K562 (cell line): Measurements from ENCODE around the gene CCDC9B. TPM values are rescaled to one million over a fixed set of nuclear protein-coding genes. Genes with fewer than 3 reads are reported as not detected.

Experiments used
- ATF2 ChIP-seq: sonication (generic); formaldehyde crosslinking; IDR thresholded peaks from 2 replicates; pipeline ENCODE4 v1.8.1; 2022; ENCODE audit warnings: missing genetic modification reagents
- CBX3 ChIP-seq, 2 experiments: IDR thresholded peaks; 1 replicate in 1 of 2; 2 replicates in 1 of 2; pipeline ENCODE4 v1.6.1; 2012; ENCODE audit warnings: inconsistent platforms in 2 of 2, low read length in 2 of 2, borderline replicate concordance in 1 of 2, control low read depth in 1 of 2
- CHAMP1 ChIP-seq: fragments of 450-650 bp; IDR thresholded peaks from 2 replicates; pipeline ENCODE4 v1.6.1; 2016; ENCODE audit warnings: mild to moderate bottlenecking
- ELK1 ChIP-seq: sonication (generic); formaldehyde crosslinking; IDR thresholded peaks from 2 replicates; pipeline ENCODE4 v1.8.1; 2022; ENCODE audit warnings: missing genetic modification reagents
- GATAD2A ChIP-seq: fragments of 450-650 bp; IDR thresholded peaks from 2 replicates; pipeline ENCODE4 v1.6.1; 2017
- JUNB ChIP-seq: fragments of 450-650 bp; formaldehyde crosslinking; conservative IDR thresholded peaks from 2 replicates; pipeline ENCODE4 v1.4.0; 2020; ENCODE audit warnings: mild to moderate bottlenecking
- KDM5B ChIP-seq: fragments of 200-600 bp; sonication (generic); IDR thresholded peaks from 2 replicates; pipeline ENCODE4 v1.6.1; 2012; ENCODE audit warnings: low read depth, mild to moderate bottlenecking, moderate library complexity, low read length, control low read depth, inconsistent platforms; ENCODE audit not compliant: insufficient replicate concordance
- MBD1 ChIP-seq: fragments of 250-450 bp; sonication (Bioruptor Pico); IDR thresholded peaks from 2 replicates; pipeline ENCODE4 v1.8.0; 2022; ENCODE audit warnings: inconsistent platforms
- MTA2 ChIP-seq: fragments of 450-650 bp; IDR thresholded peaks from 2 replicates; pipeline ENCODE4 v1.6.1; 2016; ENCODE audit warnings: low read depth
- NBN ChIP-seq: fragments of 450-650 bp; IDR thresholded peaks from 2 replicates; pipeline ENCODE4 v1.6.1; 2016; ENCODE audit warnings: low read depth, mild to moderate bottlenecking
- NONO ChIP-seq, 2 experiments: fragments of 200-400 bp in 1 of 2; fragments of 450-650 bp in 1 of 2; formaldehyde crosslinking in 1 of 2; IDR thresholded peaks; 2 replicates each; pipeline ENCODE4 v1.6.1; 2017; ENCODE audit warnings: low read depth in 2 of 2, mild to moderate bottlenecking in 2 of 2, moderate library complexity in 2 of 2, low read length in 1 of 2
- POLR2H ChIP-seq: IDR thresholded peaks from 2 replicates; pipeline ENCODE4 v1.6.1; 2016; ENCODE audit warnings: missing genetic modification characterization, low read depth, mild to moderate bottlenecking, control low read depth, missing compliant biosample characterization, moderate library complexity
- RCOR1 ChIP-seq, 2 experiments: IDR thresholded peaks; 2 replicates each; pipeline ENCODE4 v1.6.1; 2012; ENCODE audit warnings: low read depth in 2 of 2, low read length in 2 of 2, borderline replicate concordance in 1 of 2, improper control_type of control experiment in 1 of 2
- RNF2 ChIP-seq: sonication (generic); IDR thresholded peaks from 2 replicates; pipeline ENCODE4 v1.6.1; 2016
- SMARCB1 ChIP-seq: IDR thresholded peaks from 2 replicates; pipeline ENCODE4 v1.6.1; 2011; ENCODE audit warnings: improper control_type of control experiment, low read depth; ENCODE audit not compliant: insufficient read length
- SNAPC5 ChIP-seq: fragments of 250-450 bp; sonication (Bioruptor Pico); IDR thresholded peaks from 2 replicates; pipeline ENCODE4 v1.8.0; 2021; ENCODE audit warnings: moderate library complexity, mild to moderate bottlenecking, inconsistent platforms
- SRSF9 ChIP-seq: fragments of 200-400 bp; formaldehyde crosslinking; IDR thresholded peaks from 2 replicates; pipeline ENCODE4 v1.6.1; 2017; ENCODE audit warnings: low read depth, low read length, borderline replicate concordance
- THAP7 ChIP-seq: fragments of 250-450 bp; sonication (Bioruptor Pico); IDR thresholded peaks from 2 replicates; pipeline ENCODE4 v1.5.0; 2021
- YBX1 ChIP-seq: fragments of 450-650 bp; IDR thresholded peaks from 2 replicates; pipeline ENCODE4 v1.7.1; 2016; ENCODE audit warnings: mild to moderate bottlenecking
- ZNF311 ChIP-seq: fragments of 250-450 bp; sonication (Bioruptor Pico); IDR thresholded peaks from 2 replicates; pipeline ENCODE4 v1.4.0; 2020; ENCODE audit warnings: mild to moderate bottlenecking, moderate library complexity
- ZNF589 ChIP-seq: fragments of 200-800 bp; sonication (Bioruptor generic); IDR thresholded peaks from 2 replicates; pipeline ENCODE4 v1.6.1; 2016; ENCODE audit warnings: low read depth, missing genetic modification characterization, missing compliant biosample characterization
- ZNF699 ChIP-seq: fragments of 250-450 bp; sonication (Bioruptor Pico); IDR thresholded peaks from 2 replicates; pipeline ENCODE4 v1.8.0; 2021; ENCODE audit warnings: mild to moderate bottlenecking, moderate library complexity; ENCODE audit not compliant: insufficient replicate concordance
- ZSCAN29 ChIP-seq: fragments of 450-650 bp; IDR thresholded peaks from 2 replicates; pipeline ENCODE4 v1.6.1; 2017
- polyA plus RNA-seq, 8 experiments: library from polyadenylated mRNA; depleted of rRNA in 4 of 8; stranded (reverse) in 5 of 8; unstranded in 3 of 8; fragments of >200 nt; fragmentation: Nextera tagmentation in 2 of 8; fragmentation: Illumina TruSeq in 1 of 8; extraction: Ambion mirVana in 2 of 8; extraction: Trizol in 1 of 8; gene quantifications; 2 replicates each; pipeline versions ENCODE4 v1.2.1 to v1.2.3, GENCODE V29; 2011 to 2014; ENCODE audit warnings: inconsistent platforms in 1 of 8, missing spikeins in 1 of 8
- total RNA-seq, 7 experiments: library from RNA; depleted of rRNA in 6 of 7; stranded (reverse); fragments of >200 nt in 6 of 7; fragmentation: Illumina TruSeq in 2 of 7; extraction: Trizol in 2 of 7; gene quantifications; 2 replicates each; pipeline versions ENCODE4 v1.2.1 to v1.2.3, GENCODE V29; 2011 to 2021; ENCODE audit warnings: low replicate concordance in 1 of 7

The CCDC9B gene
- total and polyA plus RNA-seq, 9 of the 15 experiments (the other 6 are each of a cell fraction or from before 2014, with no cell fraction given): 0.01 to 0.47 (median 0.15) TPM; not detected in 1

GRCh38 chr15:40330368-40330836 is 10.3 kb downstream of the CCDC9B start (continued):
- TF ChIP-seq MBD1 (CRISPR knock-in tag) (no peak), ZNF699 (CRISPR knock-in tag) (no peak), ZSCAN29 (no peak), MTA2 (peak; percentile 62), RCOR1 (IDR thresholded peaks at IDR 0.05; ENCODE audit: borderline replicate concordance in 1 of 2, low read depth in 2 of 2, low read length in 2 of 2) (peak in 1 of 2 experiments; percentile 70; a peak in 2 of 4 replicates), GATAD2A (no peak), ELK1 (CRISPR knock-in tag) (no peak), YBX1 (no peak), ZNF311 (no peak), RNF2 (peak; percentile 74; the same call in 1 of the 2 replicates), THAP7 (CRISPR knock-in tag) (no peak), CHAMP1 (no peak), SNAPC5 (CRISPR knock-in tag) (no peak), ZNF589 (CRISPR knock-in tag) (no peak), JUNB (no peak), POLR2H (no peak), ATF2 (CRISPR knock-in tag) (no peak), NONO (IDR thresholded peaks at IDR 0.05; ENCODE audit: low read depth in 2 of 2, low read length in 1 of 2) (no peak), KDM5B (no peak), NBN (0 out of 2 replicates have a peak, but pooled peaks have one; percentile 27), SMARCB1 (no peak), SRSF9 (no peak), CBX3 (IDR thresholded peaks at IDR 0.05; ENCODE audit: borderline replicate concordance in 1 of 2, low read length in 2 of 2) (peak in 1 of 2 experiments; percentile 34; a peak in 1 of 3 replicates)
